Fibroblast of upper back skin (primary cell): ENCODE measurements around the gene PERP.
A peak's percentile ranks its signal among the peaks of the same experiment; 100 is the strongest.
"Not testable (repeated sequence)": the region's sequence is repeated elsewhere in the genome, so short reads cannot be mapped to it uniquely, and the experiment has no call there.

Experiments
- DNase-seq: peaks from one replicate; pipeline ENCODE4 v3.0.0-alpha.2; 2013

Gene PERP

GRCh38 chr6:138107078-138107751 is at the start of gene PERP:
Gene PERP (minus strand): TSS chr6:138107419. CDS start chr6:138107340, 79 bp downstream.
- peak; percentile 23 for DNase-seq

GRCh38 chr6:138155443-138155842 is 48.2 kb upstream of the PERP start:
- DNase-seq, result no peak

- DNase-seq, result no peak
Measured at GRCh38 chr6:138146544-138146943, 39.3 kb upstream of the PERP start.

GRCh38 chr6:138145402-138145801 is 38.2 kb upstream of the PERP start:
- no peak for DNase-seq

- DNase-seq, result no peak
Measured at GRCh38 chr6:138142806-138143205, 35.6 kb upstream of the PERP start.

GRCh38 chr6:138129190-138129589 is 22.0 kb upstream of the PERP start:
- no peak for DNase-seq

GRCh38 chr6:138128096-138128495 is 20.9 kb upstream of the PERP start:
- no peak for DNase-seq

GRCh38 chr6:138124096-138124495 is 16.9 kb upstream of the PERP start:
- DNase-seq, result no peak

- no peak for DNase-seq
Measured at GRCh38 chr6:138119976-138120375, 12.8 kb upstream of the PERP start.

GRCh38 chr6:138119229-138119628 is 12.0 kb upstream of the PERP start:
- not testable (repeated sequence) for DNase-seq

GRCh38 chr6:138117376-138117914 is 10.2 kb upstream of the PERP start:
- DNase-seq, result no peak

- DNase-seq, result no peak
Measured at GRCh38 chr6:138116661-138116999, 9.4 kb upstream of the PERP start.

- DNase-seq, result peak; percentile 68
Measured at GRCh38 chr6:138115877-138116660, 8.8 kb upstream of the PERP start.

GRCh38 chr6:138115201-138115600 is 8.0 kb upstream of the PERP start:
- DNase-seq, result no peak

- no peak for DNase-seq
Measured at GRCh38 chr6:138113588-138114210, 6.5 kb upstream of the PERP start.

- no peak for DNase-seq
Measured at GRCh38 chr6:138110229-138110628, 3.0 kb upstream of the PERP start.

- peak; percentile 68 for DNase-seq
Measured at GRCh38 chr6:138109042-138109997, 2.1 kb upstream of the PERP start.

GRCh38 chr6:138107752-138108592 is 753 bp upstream of the PERP start:
- DNase-seq, result no peak

- no peak for DNase-seq
Measured at GRCh38 chr6:138106665-138107077, 548 bp downstream of the PERP start.

GRCh38 chr6:138105880-138106664 is 1.1 kb downstream of the PERP start:
- DNase-seq, result no peak

GRCh38 chr6:138105446-138105845 is 1.8 kb downstream of the PERP start:
- no peak for DNase-seq
